Measurements from ENCODE around the gene CAD.
"Not testable (repeated sequence)": the region's sequence is repeated elsewhere in the genome, so short reads cannot be mapped to it uniquely, and the experiment has no call there.

CAD gene

DNA sequence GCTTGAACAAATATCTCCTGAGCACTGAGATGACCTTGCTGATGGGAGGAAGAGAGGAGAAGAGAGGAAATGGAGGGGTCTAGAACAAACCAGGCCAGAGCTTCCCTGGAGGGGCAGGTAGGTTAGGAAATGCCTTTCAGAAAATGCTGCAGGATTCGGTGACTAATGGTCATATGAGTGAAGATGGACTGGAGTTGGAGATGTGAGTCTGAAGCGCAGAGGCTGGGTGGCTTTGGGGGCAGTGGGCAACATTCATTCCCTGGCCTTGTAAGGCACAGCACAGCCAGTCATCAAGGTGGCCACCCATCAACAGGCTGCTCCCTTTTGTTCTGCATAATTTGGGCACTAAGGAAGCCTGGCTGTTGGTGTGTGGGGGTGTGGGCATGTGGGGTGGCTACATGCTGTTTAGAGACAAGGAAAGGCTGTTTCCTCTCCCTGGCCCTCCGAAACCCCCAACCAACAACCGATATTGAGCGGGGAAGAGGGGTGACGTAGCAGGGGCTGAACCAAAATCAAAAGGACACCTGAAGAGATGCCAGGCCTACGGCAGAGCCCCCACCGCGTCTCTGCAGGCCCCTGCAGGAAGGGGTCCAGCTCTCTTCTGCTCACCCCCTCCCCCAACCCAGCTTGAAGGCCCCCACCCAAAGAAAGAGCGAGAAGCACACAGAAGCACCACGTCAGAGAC, 44.2 kb downstream of the CAD start:
- Histone ChIP-seq H3K4me3 (ENCODE audit: low read depth, low read length) (peak overlapping the region; percentile 69), H3K27me3 (ENCODE audit: control insufficient read depth, insufficient read depth, low read length) (peaks cover 68% of the 10 kb centered on the region), H3K4me1 (ENCODE audit: control insufficient read depth, insufficient read depth, low read length) (peaks cover 21% of the 10 kb centered on the region), H3K9ac (ENCODE audit: low read depth, low read length) (no peak overlapping the region), H3K27ac (ENCODE audit: low read depth, low read length) (no peak overlapping the region), H3K36me3 (ENCODE audit: control insufficient read depth, insufficient read depth, low read length) (no peaks in the 10 kb centered on the region), H3K9me3 (ENCODE audit: control insufficient read depth, insufficient read depth, low read length) (no peaks in the 10 kb centered on the region)

DNA sequence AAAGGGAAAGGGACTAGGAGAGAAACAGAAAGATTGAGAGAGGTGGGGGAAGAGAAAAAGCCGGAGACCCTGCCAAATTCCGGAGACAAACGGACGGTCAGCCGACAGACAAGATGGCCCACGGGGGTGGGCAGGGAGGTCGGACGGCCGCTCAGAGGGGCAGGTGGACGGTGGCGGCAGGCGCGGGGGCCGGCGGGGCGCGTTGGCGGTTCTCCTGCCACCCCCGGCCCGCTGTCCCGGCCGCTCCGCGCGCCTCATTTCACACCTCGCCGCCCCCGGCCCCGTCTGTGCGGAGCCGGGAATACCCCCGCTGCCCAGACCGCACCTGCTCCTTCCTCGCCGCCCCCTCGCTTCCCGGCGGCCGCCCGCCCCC, 44.7 kb downstream of the CAD start:
- Histone ChIP-seq H3K4me1 (ENCODE audit: control insufficient read depth, insufficient read depth, low read length) (peaks cover 21% of the 10 kb centered on the region), H3K9me3 (ENCODE audit: control insufficient read depth, insufficient read depth, low read length) (no peaks in the 10 kb centered on the region), H3K36me3 (ENCODE audit: control insufficient read depth, insufficient read depth, low read length) (no peaks in the 10 kb centered on the region), H3K4me3 (ENCODE audit: low read depth, low read length) (peak overlapping the region; percentile 69), H3K27me3 (ENCODE audit: control insufficient read depth, insufficient read depth, low read length) (peaks cover 72% of the 10 kb centered on the region), H3K9ac (ENCODE audit: low read depth, low read length) (no peak overlapping the region), H3K27ac (ENCODE audit: low read depth, low read length) (no peak overlapping the region)

DNA sequence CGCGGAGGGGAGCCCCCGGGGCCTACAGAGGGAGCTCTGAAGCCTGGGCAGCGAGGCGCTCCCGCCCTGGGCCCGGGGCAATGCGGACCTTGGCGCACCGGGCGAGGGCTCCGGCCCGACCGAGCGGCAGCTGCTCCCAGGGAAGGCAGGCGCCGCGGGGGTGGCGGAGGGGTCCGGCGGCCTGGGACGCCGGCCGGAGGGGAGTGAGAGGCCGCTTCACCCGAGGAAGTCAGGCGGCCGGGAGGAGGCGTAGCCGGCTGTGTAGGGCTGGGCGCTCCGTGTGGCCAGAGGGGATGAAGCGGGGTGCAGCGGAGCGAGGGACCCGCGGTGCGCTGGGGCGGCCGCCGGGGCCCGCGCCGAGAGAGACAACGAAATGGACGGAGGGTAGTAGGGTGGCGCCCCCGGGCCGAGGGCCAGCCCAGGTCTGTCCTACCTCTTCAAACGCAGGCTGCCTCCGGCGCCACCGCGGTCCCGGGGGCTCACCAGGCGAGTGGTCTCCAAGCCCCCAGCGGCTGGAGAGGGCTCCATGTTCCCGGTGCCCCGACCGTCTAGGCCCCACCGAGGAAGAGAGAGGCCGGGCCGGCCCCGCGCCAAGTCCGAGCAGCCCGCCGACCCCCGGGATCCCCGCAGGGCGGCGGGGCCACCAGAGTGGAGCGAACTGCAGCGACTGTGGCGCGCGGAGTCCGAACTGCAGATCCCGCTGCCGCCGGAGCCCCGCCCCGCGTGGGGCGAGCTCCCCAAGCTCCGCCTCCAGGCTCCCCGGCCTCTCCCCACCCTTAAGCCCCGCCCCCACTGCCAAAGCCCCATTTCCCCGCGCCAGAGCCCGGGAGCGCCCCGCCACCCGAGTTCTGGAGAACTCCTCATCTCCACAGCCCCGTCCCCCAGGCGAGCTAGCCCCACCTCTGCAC, 45.5 kb downstream of the CAD start, which contains the start of gene SLC30A3:
TSS of gene SLC30A3 (minus strand) at position 669 of the 908 bp plus-strand sequence. CDS start at position 528, 141 bp downstream.
- Histone ChIP-seq H3K27ac (ENCODE audit: low read depth, low read length) (no peak within 1 kb of the TSS), H3K27me3 (ENCODE audit: control insufficient read depth, insufficient read depth, low read length) (peaks cover 75% of the 10 kb centered on the region), H3K36me3 (ENCODE audit: control insufficient read depth, insufficient read depth, low read length) (no peaks in the 10 kb centered on the region), H3K9ac (ENCODE audit: low read depth, low read length) (no peak within 1 kb of the TSS; the same call in 1 of the 2 replicates), H3K9me3 (ENCODE audit: control insufficient read depth, insufficient read depth, low read length) (no peaks in the 10 kb centered on the region), H3K4me3 (ENCODE audit: low read depth, low read length) (peak within 1 kb of the TSS; percentile 69), H3K4me1 (ENCODE audit: control insufficient read depth, insufficient read depth, low read length) (peaks cover 21% of the 10 kb centered on the region)

DNA sequence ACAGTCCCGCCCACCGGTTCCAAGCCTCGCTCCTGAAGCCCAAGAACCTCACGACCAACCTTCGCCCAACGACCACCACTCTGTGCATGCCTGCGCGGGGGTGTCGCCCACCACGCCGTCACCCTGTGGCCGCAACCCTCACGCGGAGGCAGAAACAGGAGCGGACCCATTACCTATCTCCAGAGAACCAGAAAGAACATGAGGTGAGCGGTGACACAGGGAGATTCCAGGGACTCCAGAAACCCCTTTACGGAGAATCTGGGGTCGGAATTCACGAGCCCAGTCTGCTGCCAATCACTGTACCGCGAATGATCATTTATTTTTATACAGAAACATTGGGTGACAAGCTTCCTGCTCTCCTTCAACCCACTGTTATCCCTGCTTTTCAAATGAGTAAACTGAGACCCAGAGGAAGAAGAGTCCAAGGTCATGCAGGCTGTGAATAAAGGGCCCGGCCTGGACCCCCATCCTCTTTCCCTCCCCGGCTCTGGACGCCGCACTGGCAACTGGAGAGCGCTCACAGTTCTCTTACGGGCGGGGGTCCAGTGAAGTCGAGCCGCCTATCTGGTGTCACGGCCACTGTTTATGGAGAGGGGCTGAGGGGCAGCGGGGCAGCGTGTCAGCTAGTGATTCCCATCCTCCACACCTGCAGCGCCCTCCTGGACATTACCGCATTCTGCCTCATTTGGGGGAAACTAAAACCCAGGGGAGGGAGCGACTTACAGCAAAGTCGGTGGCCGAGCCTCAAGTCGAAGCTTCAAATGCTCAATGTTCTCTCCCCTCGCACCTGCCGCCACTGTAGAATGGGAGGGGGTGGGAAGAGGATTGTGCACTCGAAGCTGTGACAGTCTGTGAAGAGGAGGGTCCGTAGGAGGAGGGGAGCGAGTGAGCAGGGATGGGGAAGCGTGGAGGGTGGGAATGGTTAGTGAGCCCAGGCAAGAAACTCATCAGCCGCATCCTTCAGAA, 46.4 kb downstream of the CAD start:
- Histone ChIP-seq H3K27me3 (ENCODE audit: control insufficient read depth, insufficient read depth, low read length) (peaks cover 75% of the 10 kb centered on the region), H3K4me1 (ENCODE audit: control insufficient read depth, insufficient read depth, low read length) (peaks cover 21% of the 10 kb centered on the region)

DNA sequence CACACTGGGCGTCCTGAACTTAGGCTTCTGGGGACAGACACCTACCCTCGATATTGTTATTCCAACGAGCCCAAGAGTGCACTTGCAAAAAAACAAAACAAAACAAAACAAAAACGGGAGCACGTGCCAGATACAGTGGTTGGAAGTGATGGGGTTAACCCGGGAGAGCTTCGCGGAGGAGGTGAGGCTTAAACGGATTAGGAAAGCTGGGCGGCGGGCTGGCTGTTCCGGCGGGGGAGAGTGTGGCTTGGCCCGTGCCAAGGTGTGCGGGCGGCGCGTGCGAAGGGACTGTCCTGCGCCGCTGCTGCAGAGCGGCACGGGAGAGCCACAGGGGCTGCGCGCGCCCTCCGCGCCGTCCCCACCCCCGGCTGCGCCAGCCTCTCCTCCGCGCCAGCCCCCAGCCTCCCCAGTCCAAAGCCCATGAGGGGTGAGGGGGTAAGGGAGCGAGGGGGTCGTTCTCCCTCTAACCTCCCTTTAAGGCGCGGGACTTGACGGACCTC, 47.1 kb downstream of the CAD start:
- Histone ChIP-seq H3K4me3 (ENCODE audit: low read depth, low read length) (peak overlapping the region; percentile 69), H3K9me3 (ENCODE audit: control insufficient read depth, insufficient read depth, low read length) (no peaks in the 10 kb centered on the region), H3K36me3 (ENCODE audit: control insufficient read depth, insufficient read depth, low read length) (no peaks in the 10 kb centered on the region), H3K4me1 (ENCODE audit: control insufficient read depth, insufficient read depth, low read length) (peaks cover 21% of the 10 kb centered on the region), H3K27ac (ENCODE audit: low read depth, low read length) (no peak overlapping the region), H3K9ac (ENCODE audit: low read depth, low read length) (0 out of 2 replicates have a peak overlapping the region, but pooled peaks have one; percentile 34), H3K27me3 (ENCODE audit: control insufficient read depth, insufficient read depth, low read length) (peaks cover 75% of the 10 kb centered on the region)

More for the DNA sequence above, 46.4 kb downstream of the CAD start:
- Histone ChIP-seq H3K4me3 (ENCODE audit: low read depth, low read length) (peak overlapping the region; percentile 69), H3K36me3 (ENCODE audit: control insufficient read depth, insufficient read depth, low read length) (no peaks in the 10 kb centered on the region), H3K9ac (ENCODE audit: low read depth, low read length) (no peak overlapping the region), H3K9me3 (ENCODE audit: control insufficient read depth, insufficient read depth, low read length) (no peaks in the 10 kb centered on the region), H3K27ac (ENCODE audit: low read depth, low read length) (no peak overlapping the region)

DNA sequence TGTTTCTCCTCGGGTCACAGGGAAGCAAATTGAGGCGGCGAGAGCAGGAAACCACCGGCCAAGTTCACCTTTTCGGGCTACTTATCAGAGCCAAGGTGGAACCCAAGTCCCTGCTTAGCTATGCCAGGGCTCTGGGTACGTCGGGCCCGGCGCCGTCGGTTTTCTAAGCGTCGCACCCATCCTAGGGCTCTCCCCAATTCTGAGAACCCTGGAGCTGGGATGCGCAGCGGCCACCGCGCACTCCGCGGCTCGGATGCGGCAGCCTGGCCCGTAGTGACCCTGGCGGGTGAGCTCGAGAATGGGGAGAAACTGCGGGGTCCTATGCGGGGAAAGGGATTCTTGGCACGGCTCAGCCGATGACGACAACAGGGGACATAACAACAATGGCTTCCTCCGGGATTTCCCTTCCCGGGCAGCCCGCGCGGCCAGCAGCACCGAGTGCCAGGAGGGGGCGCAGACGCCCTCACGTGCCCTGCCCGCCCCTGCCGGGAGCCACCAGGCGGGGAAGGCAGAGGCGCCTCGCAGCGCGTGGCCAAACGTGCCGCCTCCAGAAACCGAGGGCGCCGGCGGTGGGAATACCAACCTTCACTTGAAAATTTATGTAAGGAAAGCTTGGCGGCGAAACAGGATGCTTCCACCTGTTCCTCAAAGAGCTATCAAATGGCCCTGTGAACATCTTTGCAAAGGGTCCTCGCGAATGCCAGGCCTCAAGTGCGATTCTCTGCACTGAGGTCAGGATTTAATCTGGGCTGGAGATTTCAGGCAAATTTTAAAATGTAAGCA, 47.8 kb downstream of the CAD start:
- Histone ChIP-seq H3K9me3 (ENCODE audit: control insufficient read depth, insufficient read depth, low read length) (no peaks in the 10 kb centered on the region), H3K9ac (ENCODE audit: low read depth, low read length) (0 out of 2 replicates have a peak overlapping the region, but pooled peaks have one; percentile 34), H3K4me3 (ENCODE audit: low read depth, low read length) (peak overlapping the region; percentile 69), H3K4me1 (ENCODE audit: control insufficient read depth, insufficient read depth, low read length) (peaks cover 21% of the 10 kb centered on the region), H3K27ac (ENCODE audit: low read depth, low read length) (no peak overlapping the region), H3K36me3 (ENCODE audit: control insufficient read depth, insufficient read depth, low read length) (no peaks in the 10 kb centered on the region), H3K27me3 (ENCODE audit: control insufficient read depth, insufficient read depth, low read length) (peaks cover 72% of the 10 kb centered on the region)

DNA sequence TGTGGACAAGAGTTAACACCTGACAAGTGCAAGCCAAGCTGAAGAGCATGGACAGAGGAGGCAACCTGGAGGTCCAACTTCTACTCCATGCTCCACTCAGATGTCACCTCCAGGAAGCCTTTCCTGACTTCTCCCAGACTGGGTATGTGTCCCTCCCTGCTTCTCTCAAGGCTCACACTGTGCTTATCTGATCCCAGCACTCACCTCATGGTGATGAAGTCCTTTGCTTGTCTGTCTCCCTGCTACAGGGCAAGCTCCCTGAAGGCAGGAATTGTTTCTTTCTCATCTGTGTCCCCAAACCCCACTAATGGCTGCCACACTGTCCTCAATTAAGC, 48.3 kb downstream of the CAD start:
- H3K27ac ChIP-seq (ENCODE audit: low read depth, low read length) = no peak overlapping the region
- H3K9ac ChIP-seq (ENCODE audit: low read depth, low read length) = 0 out of 2 replicates have a peak overlapping the region, but pooled peaks have one; percentile 34
- no peaks in the 10 kb centered on the region for H3K9me3 ChIP-seq (ENCODE audit: control insufficient read depth, insufficient read depth, low read length)
- H3K36me3 ChIP-seq (ENCODE audit: control insufficient read depth, insufficient read depth, low read length) = no peaks in the 10 kb centered on the region
- peak overlapping the region; percentile 69; the same call in 1 of the 2 replicates for H3K4me3 ChIP-seq (ENCODE audit: low read depth, low read length)
- H3K4me1 ChIP-seq (ENCODE audit: control insufficient read depth, insufficient read depth, low read length) = peaks cover 21% of the 10 kb centered on the region
- peaks cover 66% of the 10 kb centered on the region for H3K27me3 ChIP-seq (ENCODE audit: control insufficient read depth, insufficient read depth, low read length)

DNA sequence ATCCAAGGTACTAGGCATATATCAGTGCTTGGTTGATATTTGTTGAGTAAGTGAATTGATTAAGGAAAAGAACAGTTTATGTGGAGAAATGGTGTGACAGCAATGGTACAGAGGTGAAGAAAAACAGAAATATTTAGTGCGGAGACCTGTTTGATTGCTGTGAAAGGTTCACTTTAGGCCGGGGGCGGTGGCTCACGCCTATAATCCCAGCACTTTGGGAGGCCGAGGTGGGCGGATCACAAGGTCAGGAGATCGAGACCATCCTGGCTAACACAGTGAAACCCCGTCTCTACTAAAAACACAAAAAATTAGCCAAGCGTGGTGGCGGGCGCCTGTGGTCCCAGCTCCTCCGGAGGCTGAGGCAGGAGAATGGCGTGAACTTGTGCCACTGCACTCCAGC, 51.1 kb downstream of the CAD start:
- peaks cover 11% of the 10 kb centered on the region for H3K4me1 ChIP-seq (ENCODE audit: control insufficient read depth, insufficient read depth, low read length)
- not testable (repeated sequence) for H3K4me3 ChIP-seq (ENCODE audit: low read depth, low read length); H3K9ac ChIP-seq (ENCODE audit: low read depth, low read length); H3K27ac ChIP-seq (ENCODE audit: low read depth, low read length); H3K36me3 ChIP-seq (ENCODE audit: control insufficient read depth, insufficient read depth, low read length); H3K9me3 ChIP-seq (ENCODE audit: control insufficient read depth, insufficient read depth, low read length)
- H3K27me3 ChIP-seq (ENCODE audit: control insufficient read depth, insufficient read depth, low read length) = peaks cover 38% of the 10 kb centered on the region

DNA sequence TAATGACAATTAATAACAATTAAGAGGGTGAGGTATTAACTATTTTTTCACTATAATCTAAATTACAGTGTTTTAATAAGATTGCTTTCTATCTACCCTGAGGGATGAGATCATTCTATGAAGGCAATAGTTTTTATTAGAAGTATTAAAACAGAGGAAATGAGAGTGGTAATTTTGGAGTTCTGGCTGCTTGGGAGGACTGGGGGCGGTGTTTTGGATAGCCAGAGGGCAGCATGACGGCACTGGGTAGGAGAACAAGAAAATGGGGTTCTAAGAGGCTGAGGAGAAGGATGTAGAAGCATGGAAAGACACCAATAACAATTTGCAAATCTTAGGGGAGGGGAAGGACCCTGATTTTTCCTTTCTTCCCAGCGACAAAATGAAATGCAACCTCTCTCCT, 53.0 kb downstream of the CAD start:
- Histone ChIP-seq H3K9me3 (ENCODE audit: control insufficient read depth, insufficient read depth, low read length) (no peaks in the 10 kb centered on the region), H3K4me3 (ENCODE audit: low read depth, low read length) (no peak overlapping the region), H3K9ac (ENCODE audit: low read depth, low read length) (no peak overlapping the region), H3K27ac (ENCODE audit: low read depth, low read length) (no peak overlapping the region), H3K4me1 (ENCODE audit: control insufficient read depth, insufficient read depth, low read length) (peaks cover 2% of the 10 kb centered on the region; the same call in 1 of the 2 replicates), H3K27me3 (ENCODE audit: control insufficient read depth, insufficient read depth, low read length) (peaks cover 20% of the 10 kb centered on the region), H3K36me3 (ENCODE audit: control insufficient read depth, insufficient read depth, low read length) (no peaks in the 10 kb centered on the region)

DNA sequence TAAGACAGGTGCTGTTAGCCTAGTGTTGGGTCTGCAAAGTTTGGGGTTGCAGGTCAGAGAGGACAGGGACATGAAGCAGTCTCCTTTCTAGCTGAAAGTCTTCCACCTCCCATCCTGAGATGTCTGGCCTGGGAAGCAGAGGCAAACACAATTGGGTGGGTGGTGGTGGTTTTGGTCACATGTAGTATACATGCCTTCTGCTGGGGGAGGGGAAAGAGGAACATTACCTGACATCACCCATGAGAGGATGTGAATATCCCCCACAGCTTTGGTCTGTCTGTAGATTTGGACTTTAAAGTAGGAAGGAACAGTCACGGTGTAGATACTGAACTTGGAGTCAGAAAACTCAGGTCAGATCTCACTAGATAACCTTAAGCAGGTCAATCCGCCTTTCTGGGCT, 53.5 kb downstream of the CAD start:
- Histone ChIP-seq H3K4me1 (ENCODE audit: control insufficient read depth, insufficient read depth, low read length) (no peaks in the 10 kb centered on the region), H3K4me3 (ENCODE audit: low read depth, low read length) (no peak overlapping the region), H3K9me3 (ENCODE audit: control insufficient read depth, insufficient read depth, low read length) (no peaks in the 10 kb centered on the region), H3K9ac (ENCODE audit: low read depth, low read length) (no peak overlapping the region), H3K27ac (ENCODE audit: low read depth, low read length) (no peak overlapping the region), H3K36me3 (ENCODE audit: control insufficient read depth, insufficient read depth, low read length) (no peaks in the 10 kb centered on the region), H3K27me3 (ENCODE audit: control insufficient read depth, insufficient read depth, low read length) (peaks cover 14% of the 10 kb centered on the region)

Data from HUES48 (cell line).